ENCODE data around the gene UMODL1.

Gene UMODL1, protein sequence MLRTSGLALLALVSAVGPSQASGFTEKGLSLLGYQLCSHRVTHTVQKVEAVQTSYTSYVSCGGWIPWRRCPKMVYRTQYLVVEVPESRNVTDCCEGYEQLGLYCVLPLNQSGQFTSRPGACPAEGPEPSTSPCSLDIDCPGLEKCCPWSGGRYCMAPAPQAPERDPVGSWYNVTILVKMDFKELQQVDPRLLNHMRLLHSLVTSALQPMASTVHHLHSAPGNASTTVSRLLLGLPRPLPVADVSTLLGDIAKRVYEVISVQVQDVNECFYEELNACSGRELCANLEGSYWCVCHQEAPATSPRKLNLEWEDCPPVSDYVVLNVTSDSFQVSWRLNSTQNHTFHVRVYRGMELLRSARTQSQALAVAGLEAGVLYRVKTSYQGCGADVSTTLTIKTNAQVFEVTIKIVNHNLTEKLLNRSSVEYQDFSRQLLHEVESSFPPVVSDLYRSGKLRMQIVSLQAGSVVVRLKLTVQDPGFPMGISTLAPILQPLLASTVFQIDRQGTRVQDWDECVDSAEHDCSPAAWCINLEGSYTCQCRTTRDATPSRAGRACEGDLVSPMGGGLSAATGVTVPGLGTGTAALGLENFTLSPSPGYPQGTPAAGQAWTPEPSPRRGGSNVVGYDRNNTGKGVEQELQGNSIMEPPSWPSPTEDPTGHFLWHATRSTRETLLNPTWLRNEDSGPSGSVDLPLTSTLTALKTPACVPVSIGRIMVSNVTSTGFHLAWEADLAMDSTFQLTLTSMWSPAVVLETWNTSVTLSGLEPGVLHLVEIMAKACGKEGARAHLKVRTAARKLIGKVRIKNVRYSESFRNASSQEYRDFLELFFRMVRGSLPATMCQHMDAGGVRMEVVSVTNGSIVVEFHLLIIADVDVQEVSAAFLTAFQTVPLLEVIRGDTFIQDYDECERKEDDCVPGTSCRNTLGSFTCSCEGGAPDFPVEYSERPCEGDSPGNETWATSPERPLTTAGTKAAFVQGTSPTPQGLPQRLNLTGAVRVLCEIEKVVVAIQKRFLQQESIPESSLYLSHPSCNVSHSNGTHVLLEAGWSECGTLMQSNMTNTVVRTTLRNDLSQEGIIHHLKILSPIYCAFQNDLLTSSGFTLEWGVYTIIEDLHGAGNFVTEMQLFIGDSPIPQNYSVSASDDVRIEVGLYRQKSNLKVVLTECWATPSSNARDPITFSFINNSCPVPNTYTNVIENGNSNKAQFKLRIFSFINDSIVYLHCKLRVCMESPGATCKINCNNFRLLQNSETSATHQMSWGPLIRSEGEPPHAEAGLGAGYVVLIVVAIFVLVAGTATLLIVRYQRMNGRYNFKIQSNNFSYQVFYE

DNA sequence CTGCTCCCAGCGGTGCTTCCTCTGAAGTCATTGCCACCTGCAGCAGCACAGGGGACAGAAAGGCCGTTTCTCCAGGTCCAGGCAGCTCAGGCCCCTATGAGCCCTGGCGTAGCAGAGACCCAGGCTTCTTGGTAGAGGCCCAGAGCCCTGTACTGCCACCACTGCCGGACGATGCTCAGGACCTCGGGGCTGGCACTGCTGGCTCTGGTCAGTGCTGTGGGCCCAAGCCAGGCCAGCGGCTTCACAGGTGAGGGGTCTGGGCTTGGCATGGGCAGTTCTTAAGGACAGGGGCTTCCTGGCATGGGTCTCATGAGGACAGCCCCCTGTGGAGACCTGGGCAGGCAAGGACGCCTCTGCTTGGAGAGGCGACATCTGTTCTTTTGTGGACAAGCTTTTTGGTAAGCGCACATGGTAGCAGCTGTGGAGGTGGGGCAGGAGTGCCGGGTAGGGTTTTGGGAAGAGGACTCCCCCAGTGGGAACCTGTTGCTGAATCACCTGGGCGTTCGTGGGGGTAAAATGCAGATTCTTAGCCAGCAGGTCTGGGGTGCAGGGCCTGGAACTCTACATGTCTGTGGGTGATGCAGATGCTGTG, at the start of gene UMODL1:
TSS of gene UMODL1 (plus strand) at position 172 of the 592 bp plus-strand sequence. CDS start at position 172, 0 bp downstream.
- no peak within 1 kb of the TSS for H3K27ac ChIP-seq

DNA sequence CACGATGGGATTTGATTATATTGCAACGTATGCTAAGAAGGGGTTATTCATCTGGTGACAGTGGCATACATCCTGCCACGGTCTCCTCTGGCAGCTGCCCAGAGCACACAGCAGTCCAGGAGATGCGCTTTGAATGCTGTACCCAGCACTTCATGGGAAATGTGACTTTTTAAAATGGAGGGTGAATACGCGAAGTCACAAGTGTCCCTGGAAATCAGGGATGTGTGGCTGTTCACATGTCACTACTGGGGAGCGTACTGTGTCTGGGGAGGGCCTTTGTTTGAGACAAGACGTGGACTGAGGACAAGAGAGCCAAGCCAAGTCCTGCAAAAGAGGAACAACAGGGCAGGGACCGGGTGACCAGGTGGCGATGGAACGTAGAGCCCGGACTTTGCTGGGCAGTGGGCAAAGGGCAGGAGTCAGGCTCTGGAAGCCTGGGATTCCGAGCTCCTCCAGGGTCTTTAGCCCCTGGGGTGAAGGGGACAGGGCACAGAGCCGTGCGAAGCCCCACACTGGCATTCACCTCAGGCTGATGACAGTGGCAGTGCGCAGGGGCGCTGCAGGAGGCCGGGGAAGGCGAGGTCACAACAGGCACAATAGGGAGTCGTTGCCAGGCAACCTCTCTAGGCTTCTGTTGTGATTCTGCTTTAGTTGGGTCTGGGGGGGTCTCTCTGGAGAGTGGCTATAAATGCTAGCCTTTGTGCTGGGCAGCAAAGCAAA, 49.6 kb upstream of the UMODL1 start:
- TF ChIP-seq POLR2AphosphoS5 (IDR thresholded peaks at IDR 0.05; ENCODE audit: borderline replicate concordance, low read depth, low read length), result no peak
- no peak for TF ChIP-seq EZH2 (IDR thresholded peaks at IDR 0.05)
- TF ChIP-seq FOXP2 (optimal IDR thresholded peaks at IDR 0.05; ENCODE audit: control extremely low read depth, extremely low read length, insufficient read depth), result no peak
- no peaks in the 10 kb centered on the region for H3K9me3 ChIP-seq (ENCODE audit: low read depth, low read length)
- no peak overlapping the region for H3K9ac ChIP-seq (ENCODE audit: insufficient read length)
- no peak overlapping the region for H3K4me3 ChIP-seq
- no peak for DNase-seq (ENCODE audit: low read depth, low spot score)
- no peak overlapping the region for H3K27ac ChIP-seq
- no peaks in the 10 kb centered on the region for H3K36me3 ChIP-seq (ENCODE audit: insufficient read depth, low read length)

More for the DNA sequence above, at the start of gene UMODL1:
- Histone ChIP-seq H3K4me3 (no peak within 1 kb of the TSS), H3K9me3 (ENCODE audit: low read depth, low read length) (no peaks in the 10 kb centered on the region), H3K36me3 (ENCODE audit: insufficient read depth, low read length) (no peaks in the 10 kb centered on the region), H3K9ac (ENCODE audit: insufficient read length) (no peak within 1 kb of the TSS)
- TF ChIP-seq EZH2 (IDR thresholded peaks at IDR 0.05) (no peak), POLR2AphosphoS5 (IDR thresholded peaks at IDR 0.05; ENCODE audit: borderline replicate concordance, low read depth, low read length) (no peak), FOXP2 (optimal IDR thresholded peaks at IDR 0.05; ENCODE audit: control extremely low read depth, extremely low read length, insufficient read depth) (no peak)
- no peak for DNase-seq (ENCODE audit: low read depth, low spot score)

DNA sequence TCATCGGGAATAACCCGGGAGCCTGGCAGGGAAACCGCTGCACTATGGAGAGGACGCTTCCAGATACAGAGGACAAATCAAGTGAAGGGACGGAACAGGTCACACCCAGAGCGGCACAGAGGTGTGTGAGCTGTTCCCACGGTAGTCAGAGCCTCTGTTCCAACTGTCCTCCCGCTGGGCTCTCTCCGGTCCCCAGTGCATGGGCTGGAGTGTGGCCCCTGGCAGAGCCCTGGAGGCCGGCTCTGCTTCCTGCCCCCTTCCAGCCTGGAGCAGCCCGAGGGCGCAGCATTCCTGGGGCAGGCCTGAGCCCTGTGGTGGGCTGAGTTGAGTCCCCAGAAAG, 49.1 kb upstream of the UMODL1 start:
- no peak for DNase-seq (ENCODE audit: low read depth, low spot score)
- H3K27ac ChIP-seq, result no peak overlapping the region
- no peak overlapping the region for H3K9ac ChIP-seq (ENCODE audit: insufficient read length)
- H3K4me3 ChIP-seq, result no peak overlapping the region
- no peaks in the 10 kb centered on the region for H3K9me3 ChIP-seq (ENCODE audit: low read depth, low read length)
- TF ChIP-seq FOXP2 (optimal IDR thresholded peaks at IDR 0.05; ENCODE audit: control extremely low read depth, extremely low read length, insufficient read depth), result no peak
- TF ChIP-seq POLR2AphosphoS5 (IDR thresholded peaks at IDR 0.05; ENCODE audit: borderline replicate concordance, low read depth, low read length), result no peak
- TF ChIP-seq EZH2 (IDR thresholded peaks at IDR 0.05), result no peak
- H3K36me3 ChIP-seq (ENCODE audit: insufficient read depth, low read length), result no peaks in the 10 kb centered on the region

DNA sequence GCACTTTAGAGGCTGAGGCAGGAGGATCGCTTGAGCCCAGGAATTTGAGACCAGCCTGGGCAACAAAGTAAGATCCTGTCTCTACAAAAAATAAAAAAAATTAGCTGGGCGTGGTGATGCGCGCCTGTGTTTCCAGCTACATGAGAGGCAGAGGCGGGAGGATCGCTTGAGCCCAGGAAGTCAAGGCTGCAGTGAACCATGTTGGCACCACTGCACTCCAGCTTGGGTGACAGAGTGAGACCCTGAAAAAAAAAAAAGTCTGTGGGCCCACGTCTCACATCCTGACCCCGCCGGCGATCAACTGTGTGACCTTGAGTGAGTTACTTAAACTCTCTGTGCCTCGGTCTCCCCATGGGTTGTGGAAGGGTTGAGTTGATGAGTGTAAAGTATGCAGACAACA, 48.2 kb upstream of the UMODL1 start:
- no peak for DNase-seq (ENCODE audit: low read depth, low spot score)
- H3K27ac ChIP-seq, result no peak overlapping the region
- H3K9ac ChIP-seq (ENCODE audit: insufficient read length), result no peak overlapping the region
- no peaks in the 10 kb centered on the region for H3K36me3 ChIP-seq (ENCODE audit: insufficient read depth, low read length)
- H3K4me3 ChIP-seq, result no peak overlapping the region
- no peaks in the 10 kb centered on the region for H3K9me3 ChIP-seq (ENCODE audit: low read depth, low read length)
- TF ChIP-seq EZH2 (IDR thresholded peaks at IDR 0.05) (no peak), FOXP2 (optimal IDR thresholded peaks at IDR 0.05; ENCODE audit: control extremely low read depth, extremely low read length, insufficient read depth) (no peak), POLR2AphosphoS5 (IDR thresholded peaks at IDR 0.05; ENCODE audit: borderline replicate concordance, low read depth, low read length) (no peak)

DNA sequence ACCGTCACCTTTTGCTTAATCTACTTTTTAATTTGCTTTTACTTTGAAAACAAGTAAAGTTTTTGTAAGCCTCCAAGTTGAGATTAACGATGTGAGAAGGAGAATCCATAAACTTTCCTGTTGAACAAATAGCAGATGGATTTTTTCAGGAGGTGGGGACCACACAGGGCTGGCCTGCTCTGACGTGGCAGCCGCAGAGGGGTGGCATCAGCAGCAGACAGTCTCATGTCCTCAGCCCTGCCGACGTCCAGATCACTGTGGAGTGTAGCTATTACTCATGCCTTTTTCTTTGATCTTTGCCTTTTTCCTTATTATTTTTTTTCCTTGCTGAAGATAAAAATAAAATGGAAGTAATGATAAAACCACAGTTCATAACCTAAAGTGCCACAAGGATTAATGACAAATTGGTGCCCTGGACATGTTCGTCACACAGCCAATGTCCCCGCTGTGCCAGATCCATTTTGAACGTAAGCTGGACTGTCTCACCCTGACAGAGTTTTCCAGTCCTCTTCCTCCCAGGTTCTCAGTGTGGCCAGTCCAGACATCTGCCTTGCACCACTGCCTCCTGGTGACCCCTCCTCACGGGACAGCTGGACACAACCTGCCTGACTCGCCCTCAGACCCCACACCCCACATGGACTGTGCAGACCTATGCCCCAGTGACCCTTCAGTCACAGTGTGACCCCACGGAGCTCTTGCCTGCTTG, 45.6 kb upstream of the UMODL1 start:
- TF ChIP-seq EZH2 (IDR thresholded peaks at IDR 0.05) (no peak), POLR2AphosphoS5 (IDR thresholded peaks at IDR 0.05; ENCODE audit: borderline replicate concordance, low read depth, low read length) (no peak), FOXP2 (optimal IDR thresholded peaks at IDR 0.05; ENCODE audit: control extremely low read depth, extremely low read length, insufficient read depth) (no peak)
- Histone ChIP-seq H3K4me3 (no peak overlapping the region), H3K27ac (no peak overlapping the region), H3K9ac (ENCODE audit: insufficient read length) (no peak overlapping the region), H3K36me3 (ENCODE audit: insufficient read depth, low read length) (no peaks in the 10 kb centered on the region), H3K9me3 (ENCODE audit: low read depth, low read length) (no peaks in the 10 kb centered on the region)
- DNase-seq (ENCODE audit: low read depth, low spot score), result no peak

DNA sequence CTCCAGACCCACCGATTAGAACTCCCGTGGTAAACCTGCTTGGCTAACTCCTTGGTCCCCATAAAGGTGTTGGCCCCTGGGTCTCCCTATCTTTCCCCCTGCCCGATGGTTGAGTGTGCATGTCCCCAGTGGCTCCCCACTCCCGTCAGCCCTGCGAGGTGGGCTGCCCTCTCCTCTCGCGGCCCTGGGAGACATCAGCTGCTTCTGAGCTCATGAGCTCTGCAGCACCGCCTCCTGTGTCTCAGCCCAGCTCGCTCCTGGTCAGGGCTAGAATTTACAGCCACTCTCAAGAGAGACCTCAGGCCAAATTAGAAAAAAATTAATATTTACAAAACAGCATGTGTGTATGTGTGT, 45.1 kb upstream of the UMODL1 start:
- no peak overlapping the region for H3K4me3 ChIP-seq
- H3K9me3 ChIP-seq (ENCODE audit: low read depth, low read length), result no peaks in the 10 kb centered on the region
- TF ChIP-seq FOXP2 (optimal IDR thresholded peaks at IDR 0.05; ENCODE audit: control extremely low read depth, extremely low read length, insufficient read depth) (no peak), EZH2 (IDR thresholded peaks at IDR 0.05) (no peak), POLR2AphosphoS5 (IDR thresholded peaks at IDR 0.05; ENCODE audit: borderline replicate concordance, low read depth, low read length) (no peak)
- no peaks in the 10 kb centered on the region for H3K36me3 ChIP-seq (ENCODE audit: insufficient read depth, low read length)
- H3K9ac ChIP-seq (ENCODE audit: insufficient read length), result no peak overlapping the region
- DNase-seq (ENCODE audit: low read depth, low spot score), result no peak
- no peak overlapping the region for H3K27ac ChIP-seq
